B cell (primary cell): ENCODE measurements around the gene C19orf12. TPM values are rescaled to one million over a fixed set of nuclear protein-coding genes. Genes with fewer than 3 reads are reported as not detected.

Source experiments
- ATAC-seq: fragments of 200-7000 bp; cut with Tn5 transposase; one replicate; pipeline ENCODE4 v1.10.0; 2021; ENCODE audit warnings: low read depth, mild to moderate bottlenecking, moderate number of reproducible peaks, moderate library complexity
- CTCF ChIA-PET: fragments of 350-600 bp; sonication (Branson Sonifier 250); formaldehyde crosslinking; loops from one replicate; lab custom pipeline; 2021; ENCODE audit warnings: antibody characterized with exemption, inconsistent platforms; lab: Charles Lee
- POLR2A ChIA-PET: fragments of 350-600 bp; sonication (Branson Sonifier 250); formaldehyde crosslinking; loops from one replicate; lab custom pipeline; 2021; ENCODE audit warnings: antibody characterized with exemption; lab: Charles Lee
- DNase-seq: peaks from one replicate; pipeline ENCODE4 v3.0.0; 2013
- H2AFZ ChIP-seq: 2 replicates; pipeline ENCODE4 v1.6.1; 2012; ENCODE audit warnings: mild to moderate bottlenecking, low read depth, low read length; ENCODE audit not compliant: insufficient read depth, poor library complexity, severe bottlenecking
- H3K27ac ChIP-seq, 2 donors: 1 replicate in 1 of 2; 2 replicates in 1 of 2; pipeline ENCODE4 v1.5.1; 2012 to 2013; ENCODE audit warnings: low read length in 2 of 2, mild to moderate bottlenecking in 2 of 2, moderate library complexity in 1 of 2
- H3K27me3 ChIP-seq, 4 experiments: fragments of 200-600 bp in 1 of 4; sonication (generic) in 1 of 4; replicated peaks in 1 of 4; 1 replicate in 2 of 4; 2 replicates in 2 of 4; pipeline versions ENCODE4 v1.6.1 to v1.7.0; 2013 to 2016; ENCODE audit warnings: low read length in 3 of 4, mild to moderate bottlenecking in 2 of 4, mixed read lengths in 1 of 4, moderate library complexity in 1 of 4; ENCODE audit not compliant: insufficient read depth in 4 of 4, control insufficient read depth in 3 of 4; ENCODE audit errors: control extremely low read depth in 1 of 4
- H3K36me3 ChIP-seq, 2 experiments: replicated peaks in 1 of 2; 1 replicate in 1 of 2; 2 replicates in 1 of 2; pipeline versions ENCODE4 v1.6.1 to v1.7.1; 2013; ENCODE audit warnings: low read length in 1 of 2; ENCODE audit not compliant: insufficient read depth in 2 of 2, control insufficient read depth in 1 of 2; ENCODE audit errors: control extremely low read depth in 1 of 2, extremely low read depth in 1 of 2
- H3K4me1 ChIP-seq, 2 donors: fragments of 200-600 bp in 1 of 2; sonication (generic) in 1 of 2; 1 replicate in 1 of 2; 2 replicates in 1 of 2; pipeline versions ENCODE4 v1.5.1 to v1.6.1; 2013 to 2017; ENCODE audit warnings: low read length in 2 of 2; ENCODE audit not compliant: control insufficient read depth in 2 of 2, insufficient read depth in 2 of 2
- H3K4me2 ChIP-seq: replicated peaks from 2 replicates; pipeline ENCODE3; 2012; ENCODE audit warnings: mild to moderate bottlenecking, low read depth, low read length; ENCODE audit not compliant: poor library complexity, severe bottlenecking
- H3K4me3 ChIP-seq, 5 experiments: fragments of 200-600 bp in 1 of 5; sonication (generic) in 1 of 5; 1 replicate in 3 of 5; 2 replicates in 2 of 5; pipeline versions ENCODE4 v1.5.1 to v1.7.0; 2011 to 2016; ENCODE audit warnings: low read length in 4 of 5, mild to moderate bottlenecking in 4 of 5, low read depth in 2 of 5, control low read depth in 1 of 5, moderate library complexity in 1 of 5; ENCODE audit not compliant: insufficient read depth in 1 of 5; ENCODE audit errors: control extremely low read depth in 1 of 5, extremely low read depth in 1 of 5
- H3K79me2 ChIP-seq: fragments of 200-600 bp; sonication (generic); one replicate; pipeline ENCODE4 v1.6.0; 2016; ENCODE audit warnings: low read length; ENCODE audit not compliant: control insufficient read depth, insufficient read depth
- H3K9ac ChIP-seq: fragments of 200-600 bp; sonication (generic); 2 replicates; pipeline ENCODE4 v1.6.1; 2017; ENCODE audit warnings: mild to moderate bottlenecking, low read length, moderate library complexity
- H3K9me3 ChIP-seq, 3 donors: one replicate each; pipeline versions ENCODE4 v1.6.1 to v1.7.1; 2013; ENCODE audit warnings: low read length in 2 of 3; ENCODE audit not compliant: control insufficient read depth in 2 of 3, insufficient read depth in 1 of 3; ENCODE audit errors: control extremely low read depth in 1 of 3
- H4K20me1 ChIP-seq: 2 replicates; pipeline ENCODE4 v1.6.0; 2012; ENCODE audit warnings: mild to moderate bottlenecking, low read length; ENCODE audit not compliant: insufficient read depth, control insufficient read depth, poor library complexity, severe bottlenecking
- H3K27ac Mint-ChIP-seq: one replicate; pipeline ENCODE4 v1.8.0; 2021; ENCODE audit warnings: mixed read lengths
- H3K27me3 Mint-ChIP-seq: one replicate; pipeline ENCODE4 v1.8.0; 2021; ENCODE audit warnings: mixed read lengths
- H3K4me1 Mint-ChIP-seq: one replicate; pipeline ENCODE4 v1.8.0; 2021; ENCODE audit warnings: mixed read lengths
- H3K4me3 Mint-ChIP-seq: one replicate; pipeline ENCODE4 v1.8.0; 2021; ENCODE audit warnings: mixed read lengths
- H3K9me3 Mint-ChIP-seq: one replicate; pipeline ENCODE4 v1.8.0; 2022; ENCODE audit warnings: mixed read lengths; ENCODE audit not compliant: insufficient read depth
- EZH2 ChIP-seq: IDR thresholded peaks from 2 replicates; pipeline ENCODE4 v1.6.1; 2012; ENCODE audit warnings: borderline replicate concordance, low read depth, mild to moderate bottlenecking, moderate library complexity, low read length; ENCODE audit not compliant: insufficient read depth, poor library complexity, severe bottlenecking
- WGBS: methylation state at CpG from one replicate; pipeline ENCODE4 v1.1.5; 2013; ENCODE audit warnings: missing lambda C conversion rate; ENCODE audit not compliant: insufficient coverage; 5-methylcytosine and 5-hydroxymethylcytosine counted together
- intact Hi-C: fragments of 100-400 bp; cut with micrococcal nuclease; formaldehyde crosslinking; loops from one replicate; pipeline ENCODE4 v1.10.0; 2022
- polyA plus RNA-seq: library from polyadenylated mRNA; depleted of rRNA; stranded (reverse); fragments of >200 nt; gene quantifications from 2 replicates; pipeline ENCODE4 v1.2.3, GENCODE V29; 2012
- total RNA-seq, 2 donors: library from RNA; stranded (reverse); fragments of 120-200 nt in 1 of 2; gene quantifications; 1 replicate in 1 of 2; 2 replicates in 1 of 2; pipeline versions ENCODE4 v1.2.3 to v1.2.4, GENCODE V29; 2013 to 2022
- TF ChIP-seq, protein P1 (sequence below): fragments of 200-600 bp; IDR thresholded peaks from one replicate; pipeline ENCODE4 v1.8.0; 2022; ENCODE audit warnings: antibody characterized with exemption, mild to moderate bottlenecking

The C19orf12 gene
- total and polyA plus RNA-seq, 2 donors (not counting 1 experiment from before 2014, with no cell fraction given) = 12.6 to 29.4 TPM

DNA sequence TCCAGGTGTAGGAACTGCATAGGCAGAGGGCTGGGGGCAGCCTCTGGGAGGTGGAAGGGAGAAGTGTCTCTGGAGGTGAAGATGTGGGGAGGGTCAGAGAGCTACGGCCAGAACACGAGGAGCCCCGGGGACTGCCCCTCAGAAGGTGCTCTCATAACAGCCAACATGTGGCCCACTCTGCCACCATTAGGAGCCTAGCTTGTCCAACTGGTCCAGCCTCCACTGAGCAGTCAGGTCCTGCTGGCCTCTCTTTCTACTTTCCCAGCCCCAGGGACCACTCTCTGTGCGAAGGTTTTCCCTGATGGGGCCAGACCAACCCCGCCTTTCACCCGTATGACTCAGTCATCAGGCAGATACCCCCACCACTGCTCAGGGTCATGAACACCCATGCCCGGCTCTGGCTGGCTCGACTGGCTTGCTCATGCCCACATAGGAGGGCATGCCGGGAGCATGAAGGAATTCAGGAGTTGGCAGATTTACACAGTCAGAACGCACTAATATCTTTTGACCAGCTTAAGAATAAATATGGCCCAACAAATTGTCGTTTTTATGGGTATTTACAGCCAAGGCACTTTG lies 37.5 kb upstream of the C19orf12 start:
- Histone ChIP-seq H3K27ac (no peak overlapping the region), H3K4me1 (no peaks in the 10 kb centered on the region), H2AFZ (no peak overlapping the region), H3K79me2 (no peaks in the 10 kb centered on the region), H3K27me3 (peaks cover 0 to 6% (median 0%) of the 10 kb centered on the region in 4 experiments), H3K9ac (no peak overlapping the region), H4K20me1 (no peaks in the 10 kb centered on the region), H3K9me3 (no peaks in the 10 kb centered on the region), H3K4me3 (no peak overlapping the region), H3K36me3 (no peaks in the 10 kb centered on the region), H3K4me2 (no peak overlapping the region)
- ChIA-PET POLR2A (no interaction called here), CTCF (interaction anchor here (1.5 kb wide), 1 partner anchor 120 kb away, joined by 3 read pairs; no protein-coding TSS in a partner anchor)
- ATAC-seq (no peak), DNase-seq (no peak)
- peaks cover 11% of the 10 kb centered on the region for H3K27me3 Mint-ChIP-seq
- 95% methylated on average over 9 of the region's 11 CpGs for WGBS
- TF ChIP-seq, protein P1, sequence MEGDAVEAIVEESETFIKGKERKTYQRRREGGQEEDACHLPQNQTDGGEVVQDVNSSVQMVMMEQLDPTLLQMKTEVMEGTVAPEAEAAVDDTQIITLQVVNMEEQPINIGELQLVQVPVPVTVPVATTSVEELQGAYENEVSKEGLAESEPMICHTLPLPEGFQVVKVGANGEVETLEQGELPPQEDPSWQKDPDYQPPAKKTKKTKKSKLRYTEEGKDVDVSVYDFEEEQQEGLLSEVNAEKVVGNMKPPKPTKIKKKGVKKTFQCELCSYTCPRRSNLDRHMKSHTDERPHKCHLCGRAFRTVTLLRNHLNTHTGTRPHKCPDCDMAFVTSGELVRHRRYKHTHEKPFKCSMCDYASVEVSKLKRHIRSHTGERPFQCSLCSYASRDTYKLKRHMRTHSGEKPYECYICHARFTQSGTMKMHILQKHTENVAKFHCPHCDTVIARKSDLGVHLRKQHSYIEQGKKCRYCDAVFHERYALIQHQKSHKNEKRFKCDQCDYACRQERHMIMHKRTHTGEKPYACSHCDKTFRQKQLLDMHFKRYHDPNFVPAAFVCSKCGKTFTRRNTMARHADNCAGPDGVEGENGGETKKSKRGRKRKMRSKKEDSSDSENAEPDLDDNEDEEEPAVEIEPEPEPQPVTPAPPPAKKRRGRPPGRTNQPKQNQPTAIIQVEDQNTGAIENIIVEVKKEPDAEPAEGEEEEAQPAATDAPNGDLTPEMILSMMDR = no peak
- no peak for TF ChIP-seq EZH2
- H3K9me3 Mint-ChIP-seq = no peaks in the 10 kb centered on the region
- no peaks in the 10 kb centered on the region for H3K4me1 Mint-ChIP-seq
- intact Hi-C loops = no loop called here
- H3K27ac Mint-ChIP-seq = no peak overlapping the region
- no peak overlapping the region for H3K4me3 Mint-ChIP-seq

DNA sequence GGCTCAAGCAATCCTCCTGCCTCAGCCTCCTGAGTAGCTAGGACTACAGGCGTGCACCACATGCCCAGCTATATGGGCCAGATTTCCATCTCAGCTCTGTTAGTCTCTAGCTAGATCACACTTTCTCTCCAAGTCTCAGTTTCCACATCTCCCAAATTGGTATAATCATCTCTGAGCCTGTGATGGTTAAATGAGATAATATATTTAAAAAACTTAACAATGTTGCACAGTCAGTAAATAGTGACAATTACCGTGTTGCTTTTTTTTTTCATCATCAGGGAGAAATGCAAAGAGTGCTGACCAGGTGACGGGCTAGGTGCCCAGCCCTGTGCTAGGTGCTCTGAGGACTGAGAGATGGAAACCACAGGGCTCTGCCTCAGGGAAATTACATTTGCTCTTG lies 36.9 kb upstream of the C19orf12 start:
- Histone ChIP-seq H3K9ac (no peak overlapping the region), H3K4me1 (no peaks in the 10 kb centered on the region), H3K4me3 (no peak overlapping the region), H3K4me2 (no peak overlapping the region), H3K27ac (no peak overlapping the region), H3K79me2 (no peaks in the 10 kb centered on the region), H2AFZ (no peak overlapping the region), H3K27me3 (peaks cover 0 to 6% (median 0%) of the 10 kb centered on the region in 4 experiments), H3K36me3 (no peaks in the 10 kb centered on the region), H3K9me3 (no peaks in the 10 kb centered on the region), H4K20me1 (no peaks in the 10 kb centered on the region)
- ATAC-seq (no peak), DNase-seq (no peak)
- intact Hi-C loops = no loop called here
- POLR2A ChIA-PET = no interaction called here
- Mint-ChIP-seq H3K27ac (no peak overlapping the region), H3K4me1 (no peaks in the 10 kb centered on the region), H3K4me3 (no peak overlapping the region), H3K27me3 (peaks cover 11% of the 10 kb centered on the region), H3K9me3 (no peaks in the 10 kb centered on the region)
- 100% methylated on average over 2 of the region's 3 CpGs for WGBS
- TF ChIP-seq, protein P1 = no peak
- no peak for TF ChIP-seq EZH2
- CTCF ChIA-PET = interaction anchor here (1.0 to 1.5 kb wide), 2 partner anchors 8 to 120 kb away, joined by 3 to 5 read pairs; no protein-coding TSS in a partner anchor
